ENCODE measurements around the gene CABP4. TPM values are rescaled to one million over a fixed set of nuclear protein-coding genes. Genes with fewer than 3 reads are reported as not detected.

Gene CABP4
- total RNA-seq, 1 experiment from 2014 or later = 0.55 TPM

DNA sequence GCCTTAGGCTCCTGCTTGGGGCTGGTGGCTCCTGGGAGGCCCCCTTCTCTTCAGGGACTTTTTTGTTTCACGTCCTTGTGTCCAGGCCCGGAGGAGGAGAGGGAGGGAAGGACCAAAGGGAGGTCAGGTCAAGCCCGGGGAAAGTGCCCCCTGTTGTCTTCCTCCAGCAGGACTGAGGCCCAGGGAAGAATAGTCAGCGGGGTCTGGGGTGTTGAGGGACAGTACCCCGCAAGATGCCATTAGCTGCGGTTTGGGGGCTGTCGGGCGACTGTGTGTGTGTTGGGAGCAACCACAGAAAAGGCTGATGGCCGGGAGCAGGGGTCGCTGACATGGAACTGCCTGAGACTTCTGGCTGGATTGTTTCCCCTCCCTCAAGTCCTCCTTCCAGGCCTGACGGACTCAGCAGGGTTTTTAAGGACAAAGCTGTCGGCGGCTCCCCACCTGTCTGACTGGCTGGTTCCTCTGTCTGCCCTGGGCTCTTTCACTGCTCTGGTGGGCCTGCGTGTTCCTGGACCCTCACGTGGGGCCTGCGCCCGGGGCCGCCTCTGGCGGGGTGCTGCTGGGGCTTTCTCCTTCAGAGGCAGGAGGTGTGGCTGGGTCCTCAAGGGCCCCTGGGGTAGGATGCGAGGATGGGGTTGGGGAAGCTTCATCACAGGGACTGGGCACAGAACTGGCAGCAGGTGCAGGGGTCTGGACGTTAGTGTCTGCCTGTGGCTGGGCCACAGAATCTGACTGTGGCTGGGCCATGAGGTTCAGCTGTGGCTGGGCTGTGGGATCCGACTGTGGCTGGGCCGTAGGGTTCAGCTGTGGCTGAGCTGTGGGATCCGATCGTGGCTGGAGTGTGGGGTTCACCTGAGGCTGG lies 4.1 kb upstream of the CABP4 start:
- Histone ChIP-seq H3K27ac (ENCODE audit: low read length) (no peak overlapping the region), H3K9me3 (ENCODE audit: low read length) (no peaks in the 10 kb centered on the region), H3K4me3 (ENCODE audit: low read length) (no peak overlapping the region), H3K9ac (ENCODE audit: low read length) (no peak overlapping the region), H3K27me3 (ENCODE audit: low read length) (no peaks in the 10 kb centered on the region), H3K4me2 (ENCODE audit: low read length) (no peak overlapping the region), H3K9me2 (replicated peaks; ENCODE audit: low read length) (no peaks in the 10 kb centered on the region), H3F3A (ENCODE audit: low read length, unreplicated experiment) (no peaks in the 10 kb centered on the region), H4K20me1 (ENCODE audit: low read length) (no peaks in the 10 kb centered on the region), H3K79me2 (ENCODE audit: low read length) (no peaks in the 10 kb centered on the region), H3K36me3 (ENCODE audit: low read depth, low read length) (no peaks in the 10 kb centered on the region), H3K4me1 (ENCODE audit: insufficient read depth, low read length) (no peaks in the 10 kb centered on the region), H2AFZ (ENCODE audit: low read length) (no peak overlapping the region)
- DNase-seq = no peak
- no TSS peak for BruUV-seq (replicated peaks)
- ATAC-seq = no peak
- intact Hi-C loops (cut with micrococcal nuclease) = no loop called here
- CTCF ChIA-PET = no interaction called here
- POLR2A ChIA-PET (ENCODE audit: unreplicated experiment) = interaction anchor here (0.5 kb wide), 1 partner anchor 12 kb away, joined by 3 read pairs; no protein-coding TSS in a partner anchor
- TF ChIP-seq EZH2phosphoT487 (IDR thresholded peaks at IDR 0.05; ENCODE audit: borderline replicate concordance, low read length) = no peak
- TF ChIP-seq EZH2 (IDR thresholded peaks at IDR 0.05; ENCODE audit: low read length, unreplicated experiment) = no peak
- TF ChIP-seq, protein P1, sequence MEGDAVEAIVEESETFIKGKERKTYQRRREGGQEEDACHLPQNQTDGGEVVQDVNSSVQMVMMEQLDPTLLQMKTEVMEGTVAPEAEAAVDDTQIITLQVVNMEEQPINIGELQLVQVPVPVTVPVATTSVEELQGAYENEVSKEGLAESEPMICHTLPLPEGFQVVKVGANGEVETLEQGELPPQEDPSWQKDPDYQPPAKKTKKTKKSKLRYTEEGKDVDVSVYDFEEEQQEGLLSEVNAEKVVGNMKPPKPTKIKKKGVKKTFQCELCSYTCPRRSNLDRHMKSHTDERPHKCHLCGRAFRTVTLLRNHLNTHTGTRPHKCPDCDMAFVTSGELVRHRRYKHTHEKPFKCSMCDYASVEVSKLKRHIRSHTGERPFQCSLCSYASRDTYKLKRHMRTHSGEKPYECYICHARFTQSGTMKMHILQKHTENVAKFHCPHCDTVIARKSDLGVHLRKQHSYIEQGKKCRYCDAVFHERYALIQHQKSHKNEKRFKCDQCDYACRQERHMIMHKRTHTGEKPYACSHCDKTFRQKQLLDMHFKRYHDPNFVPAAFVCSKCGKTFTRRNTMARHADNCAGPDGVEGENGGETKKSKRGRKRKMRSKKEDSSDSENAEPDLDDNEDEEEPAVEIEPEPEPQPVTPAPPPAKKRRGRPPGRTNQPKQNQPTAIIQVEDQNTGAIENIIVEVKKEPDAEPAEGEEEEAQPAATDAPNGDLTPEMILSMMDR (conservative IDR thresholded peaks at IDR 0.05; ENCODE audit: low read depth, low read length) = no peak

DNA sequence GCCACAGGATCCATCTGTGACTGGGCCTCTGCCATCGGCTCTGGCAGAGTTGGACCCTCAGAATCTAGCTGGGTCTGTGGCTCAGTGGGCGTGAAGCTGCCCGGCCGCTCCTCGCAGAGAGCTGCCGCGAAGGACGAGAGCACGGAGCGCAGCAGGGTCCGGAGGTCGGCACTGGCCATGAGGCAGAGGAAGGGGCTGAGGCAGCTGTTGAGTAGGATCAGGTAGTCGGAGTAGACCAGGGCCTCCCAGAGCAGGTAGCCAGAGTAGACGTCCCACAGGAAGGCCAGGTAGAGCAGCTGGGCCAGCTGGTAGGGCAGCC lies 3.5 kb upstream of the CABP4 start:
- no peak overlapping the region for H3K27ac ChIP-seq (ENCODE audit: low read length)

More for the DNA sequence above, 3.5 kb upstream of the CABP4 start:
- no peak for TF ChIP-seq EZH2 (IDR thresholded peaks at IDR 0.05; ENCODE audit: low read length, unreplicated experiment)
- TF ChIP-seq, protein P1 (conservative IDR thresholded peaks at IDR 0.05; ENCODE audit: low read depth, low read length) = no peak
- TF ChIP-seq EZH2phosphoT487 (IDR thresholded peaks at IDR 0.05; ENCODE audit: borderline replicate concordance, low read length) = no peak
- Histone ChIP-seq H2AFZ (ENCODE audit: low read length) (no peak overlapping the region), H3K4me2 (ENCODE audit: low read length) (no peak overlapping the region), H3K9me3 (ENCODE audit: low read length) (no peaks in the 10 kb centered on the region), H3K4me1 (ENCODE audit: insufficient read depth, low read length) (no peaks in the 10 kb centered on the region), H3K9me2 (replicated peaks; ENCODE audit: low read length) (no peaks in the 10 kb centered on the region), H4K20me1 (ENCODE audit: low read length) (no peaks in the 10 kb centered on the region), H3K9ac (ENCODE audit: low read length) (no peak overlapping the region), H3K4me3 (ENCODE audit: low read length) (no peak overlapping the region), H3K79me2 (ENCODE audit: low read length) (no peaks in the 10 kb centered on the region), H3F3A (ENCODE audit: low read length, unreplicated experiment) (no peaks in the 10 kb centered on the region), H3K36me3 (ENCODE audit: low read depth, low read length) (no peaks in the 10 kb centered on the region), H3K27me3 (ENCODE audit: low read length) (no peaks in the 10 kb centered on the region)
- DNase-seq = no peak
- ChIA-PET CTCF (no interaction called here), POLR2A (ENCODE audit: unreplicated experiment) (no interaction called here)
- no peak for ATAC-seq
- no TSS peak for BruUV-seq (replicated peaks)
- intact Hi-C loops (cut with micrococcal nuclease) = no loop called here

Measured in PC-3 (cell line).